OCI-M1 (cell line): ENCODE data around the gene MACROD2.

Source experiments
- DNase-seq: peaks from one replicate; lab custom pipeline; 2025; lab: John Stamatoyannopoulos, UW

Gene MACROD2

DNA sequence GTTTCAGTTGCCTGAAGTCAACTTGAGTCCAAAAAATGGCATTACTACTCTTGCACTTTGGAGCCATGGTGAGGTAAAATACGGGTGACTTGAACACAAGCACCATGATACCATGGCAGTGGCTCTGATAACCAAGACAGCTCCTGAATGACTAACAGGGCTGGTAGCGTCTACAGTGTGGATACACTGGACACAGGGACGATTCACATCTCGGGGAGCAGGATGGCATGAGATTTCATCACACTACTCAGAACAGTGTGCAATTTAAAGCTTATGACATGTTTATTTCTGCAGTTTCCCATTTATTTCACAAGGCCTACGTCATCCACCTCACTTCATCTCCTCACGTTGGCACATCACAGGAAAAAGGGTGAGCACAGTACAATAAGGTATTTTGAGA lies 1627.1 kb downstream of the MACROD2 start:
- DNase-seq, result no peak

DNA sequence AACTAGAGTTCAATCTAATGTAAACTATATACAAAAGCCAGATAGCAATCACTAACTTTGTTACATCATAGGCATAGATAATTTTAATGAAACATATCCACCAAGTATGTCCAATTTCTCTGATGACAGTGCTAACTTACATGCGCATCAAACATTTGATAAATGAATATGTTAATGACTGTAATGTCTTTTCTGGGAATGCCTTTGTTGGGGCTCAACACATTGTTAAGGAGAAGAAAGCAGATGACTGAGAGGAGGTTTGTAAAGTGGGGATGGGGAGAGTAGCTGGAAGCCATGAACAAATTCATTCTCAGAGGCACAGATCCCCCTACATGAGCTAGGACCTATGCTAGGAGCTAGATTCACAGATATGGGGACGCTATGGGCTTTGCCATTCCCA lies 1627.9 kb downstream of the MACROD2 start:
- no peak for DNase-seq

DNA sequence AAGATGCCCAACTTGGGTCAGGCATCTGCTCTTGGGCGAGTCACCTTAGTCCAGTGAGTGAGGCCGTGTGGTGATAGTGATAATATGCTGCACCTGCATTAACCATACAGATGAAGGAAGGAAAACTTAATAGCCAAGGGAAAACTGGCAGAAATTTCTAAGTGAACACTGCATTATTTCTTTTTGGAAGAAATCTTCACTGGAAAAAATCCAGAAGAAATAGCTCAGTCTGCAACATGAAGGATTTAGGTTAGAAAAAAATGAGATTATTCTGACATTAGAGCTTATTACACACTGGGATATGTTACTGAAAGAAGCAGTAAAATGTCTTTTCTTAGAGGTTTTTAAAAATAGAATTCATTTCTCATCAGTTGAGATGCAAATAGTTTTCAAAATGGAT lies 1630.7 kb downstream of the MACROD2 start:
- no peak for DNase-seq

DNA sequence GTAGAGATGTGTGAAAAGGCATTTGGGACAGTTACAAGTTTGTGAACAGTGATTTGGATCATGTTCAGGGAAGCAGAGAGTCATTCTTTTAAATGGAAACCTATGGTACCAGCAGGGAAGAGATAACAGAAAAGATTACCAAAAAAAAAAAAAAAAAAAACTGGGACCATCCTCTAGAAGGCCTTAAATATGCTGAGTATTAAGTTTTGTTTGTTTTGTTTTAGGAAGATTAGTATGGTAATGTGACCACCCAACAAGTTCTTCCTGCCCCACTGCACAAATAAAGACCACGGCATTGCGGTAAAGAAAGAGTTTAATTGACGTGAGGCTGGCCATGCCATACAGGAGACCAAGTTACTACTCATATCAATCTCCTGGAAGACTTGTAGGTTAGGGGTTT lies 1631.8 kb downstream of the MACROD2 start:
- DNase-seq, result no peak

DNA sequence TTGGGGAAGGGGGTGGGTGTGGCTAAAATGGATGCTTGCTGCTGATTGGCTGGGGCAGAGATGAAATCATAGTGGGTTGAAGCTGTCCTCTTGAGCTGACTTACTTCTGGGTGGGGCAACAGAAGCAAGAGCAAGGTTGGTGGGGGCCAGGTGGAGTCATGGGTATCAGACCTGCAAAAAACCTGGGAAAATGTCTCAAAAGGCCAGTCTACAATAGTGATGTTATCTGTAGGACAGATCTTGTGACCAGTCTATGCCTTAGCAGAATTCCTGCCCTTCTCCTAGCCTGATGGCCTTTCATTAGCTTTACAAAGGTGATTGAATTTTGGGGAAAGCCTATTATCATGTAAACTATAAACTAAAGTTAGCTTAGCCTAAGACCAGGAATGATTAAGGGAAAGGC lies 1632.2 kb downstream of the MACROD2 start:
- DNase-seq, result no peak

DNA sequence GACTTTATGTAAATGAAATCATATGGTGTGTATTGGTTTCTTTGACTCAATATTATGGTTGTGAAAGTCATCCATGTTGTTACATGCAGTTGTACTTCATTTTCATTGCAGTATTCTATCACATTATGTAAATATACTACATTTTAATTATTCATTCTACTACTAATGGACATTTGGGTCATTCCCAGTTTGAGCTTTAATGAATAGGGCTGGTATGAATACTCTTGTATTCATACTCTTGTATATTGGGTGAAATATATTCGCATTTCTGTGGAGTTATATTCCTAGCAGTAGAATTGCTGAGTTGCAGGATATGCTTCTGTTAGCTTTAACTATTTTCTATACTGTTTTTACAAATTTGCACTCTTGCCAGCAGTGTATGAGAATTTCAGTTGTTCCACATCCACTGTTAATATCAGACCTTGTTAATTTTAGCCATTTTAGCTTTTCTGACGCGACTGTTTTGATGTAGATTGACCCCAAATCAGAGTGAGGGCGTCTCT lies 1633.6 kb downstream of the MACROD2 start:
- no peak for DNase-seq

DNA sequence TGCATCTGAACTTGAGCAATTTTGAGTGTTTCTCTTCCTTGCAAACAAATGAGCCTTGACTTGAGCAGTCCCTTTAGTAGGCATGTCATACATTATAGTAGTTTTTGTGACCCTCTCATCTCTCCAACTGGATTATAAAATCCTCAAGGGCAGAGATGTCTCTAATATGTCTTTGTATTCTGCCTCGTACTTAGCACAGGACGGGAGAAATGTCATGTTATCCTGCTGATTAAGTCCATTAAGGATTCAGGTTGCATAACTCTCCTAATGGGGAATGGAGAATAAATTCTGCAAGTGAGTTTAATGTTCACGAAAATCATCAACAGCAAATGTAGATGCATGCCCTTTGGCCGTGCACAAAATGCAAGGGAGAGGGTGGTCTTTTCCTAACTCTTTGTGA lies 1635.0 kb downstream of the MACROD2 start:
- DNase-seq, result no peak

DNA sequence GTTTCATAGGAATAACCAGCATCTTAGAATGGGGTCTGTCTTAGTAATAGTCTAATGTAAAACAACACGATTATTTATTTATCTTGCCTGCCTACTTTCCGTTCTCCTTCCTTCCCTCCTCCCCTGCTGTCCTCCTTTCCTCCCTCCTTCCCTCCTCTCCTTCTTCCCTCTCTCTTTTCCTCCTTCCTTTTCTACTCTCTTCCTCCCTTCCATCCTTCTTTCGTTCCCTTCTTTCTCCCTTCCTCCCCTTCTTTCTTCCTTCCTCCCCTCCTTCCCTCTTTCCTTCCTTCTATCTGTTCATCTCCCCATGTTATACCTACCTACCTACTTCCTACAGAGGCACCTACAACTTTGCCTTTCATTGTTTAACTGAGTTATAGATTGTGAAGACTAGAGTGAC lies 1637.4 kb downstream of the MACROD2 start:
- no peak for DNase-seq

DNA sequence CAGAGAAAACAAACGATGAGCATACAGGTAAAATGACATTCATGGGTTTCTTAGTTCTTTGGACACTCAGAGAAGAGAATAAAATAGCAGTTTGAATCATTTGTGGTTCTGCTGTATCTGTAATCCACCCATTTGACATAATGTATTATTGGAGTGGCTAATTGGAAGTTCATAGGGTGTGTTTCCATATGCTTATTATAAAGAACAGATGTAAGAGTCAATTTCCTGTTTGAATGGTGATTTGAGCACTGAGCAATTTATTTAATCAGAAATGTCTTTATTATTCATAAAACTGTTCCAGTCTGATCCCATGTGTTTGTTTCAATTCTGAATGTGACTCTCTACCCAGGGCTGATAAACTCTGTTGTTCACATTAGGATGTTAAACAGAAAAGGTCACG lies 1638.8 kb downstream of the MACROD2 start:
- DNase-seq, result no peak

DNA sequence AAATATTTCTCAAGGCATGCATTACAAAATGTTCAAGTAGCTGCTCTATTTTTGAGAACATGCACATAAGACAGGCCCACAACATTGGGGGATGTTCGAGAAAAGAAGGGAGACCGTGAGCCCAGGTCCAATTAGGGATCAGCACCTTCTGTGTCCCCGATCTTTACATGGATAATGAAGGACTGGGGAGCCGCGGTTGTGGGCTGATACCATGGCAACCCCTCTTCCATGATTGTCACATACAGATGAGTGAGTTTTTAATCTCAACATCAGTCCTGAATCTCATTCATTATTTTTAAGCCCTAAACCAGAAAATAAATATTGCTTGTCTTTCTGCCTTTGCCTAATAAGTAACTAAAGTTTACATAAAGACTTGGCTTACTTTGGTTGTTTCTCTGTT lies 1642.2 kb downstream of the MACROD2 start:
- no peak for DNase-seq

DNA sequence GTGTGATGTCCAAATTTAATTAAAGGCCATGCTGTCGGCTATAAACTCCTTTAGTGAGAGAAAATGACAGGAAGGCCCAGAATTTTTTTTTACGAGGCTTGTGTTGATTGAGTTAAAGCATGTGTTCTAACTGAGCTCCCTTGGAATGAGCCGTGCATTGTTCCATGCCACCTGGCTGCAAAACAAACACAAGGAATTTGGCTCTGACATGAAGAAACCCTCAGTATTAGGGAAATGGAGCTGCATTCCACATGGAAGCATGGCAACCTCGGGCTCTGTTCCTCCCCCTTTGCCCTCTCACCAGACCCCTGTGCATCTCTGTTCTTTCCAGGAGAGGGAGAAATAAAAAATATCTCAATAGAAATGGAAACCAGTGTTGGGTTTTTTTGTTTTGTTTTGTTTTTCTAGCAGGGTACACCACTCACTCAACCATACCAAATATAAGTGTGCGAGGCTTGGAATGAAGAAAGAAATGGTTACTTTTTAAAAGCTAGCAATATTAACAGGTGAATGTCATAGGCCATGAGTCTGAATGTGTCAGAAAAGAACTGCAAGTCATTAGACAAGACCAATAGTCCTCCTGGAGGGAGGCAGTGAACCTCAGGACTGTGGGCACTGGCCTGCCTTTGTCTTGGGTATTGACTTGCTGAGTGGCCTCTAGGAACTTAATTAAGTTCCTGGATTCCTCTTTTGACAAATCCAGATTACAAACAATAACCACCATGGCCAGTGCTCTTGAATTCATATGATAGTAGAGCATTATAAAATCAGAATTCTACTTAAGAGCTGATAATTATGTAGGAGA lies 1642.8 kb downstream of the MACROD2 start:
- no peak for DNase-seq

DNA sequence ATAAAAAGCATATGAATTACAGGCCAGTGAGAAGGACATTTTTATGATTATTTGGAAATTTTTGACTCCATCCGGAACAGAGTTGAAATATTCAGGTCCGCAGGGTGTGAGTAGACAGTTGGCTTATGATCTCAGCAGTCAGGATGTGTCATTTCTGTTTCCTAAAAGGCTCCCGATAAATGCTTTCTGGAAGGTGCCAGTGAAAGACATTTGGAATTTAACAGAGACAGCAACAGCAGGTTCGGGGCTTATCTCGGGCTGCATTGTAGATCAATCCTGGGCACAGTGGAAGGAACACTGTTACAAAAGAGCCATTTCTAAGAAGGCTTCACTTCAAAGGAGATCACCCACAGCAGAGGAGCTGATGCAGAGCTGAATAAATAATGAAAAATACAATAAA lies 1643.5 kb downstream of the MACROD2 start:
- DNase-seq, result no peak

DNA sequence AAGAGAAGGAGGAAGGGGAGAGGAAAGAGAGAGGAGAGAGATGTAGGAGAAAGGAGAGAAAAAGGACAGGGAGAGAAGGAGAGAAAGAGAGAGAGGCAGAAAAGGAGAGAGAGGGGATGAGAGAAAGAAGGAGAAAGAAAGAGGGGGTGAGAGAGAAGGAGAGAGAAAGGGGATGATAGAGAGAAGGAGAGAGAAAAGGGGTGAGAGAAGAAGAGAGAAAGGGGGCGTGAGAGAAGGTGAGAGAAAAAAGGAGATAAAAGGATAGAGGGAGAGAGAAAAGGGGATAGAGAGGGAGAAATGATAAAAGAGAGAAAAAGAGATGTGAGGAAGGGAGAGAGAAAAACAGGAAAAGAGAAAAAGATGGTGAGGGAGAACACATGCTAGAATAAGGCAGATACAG lies 1644.5 kb downstream of the MACROD2 start:
- no peak for DNase-seq

DNA sequence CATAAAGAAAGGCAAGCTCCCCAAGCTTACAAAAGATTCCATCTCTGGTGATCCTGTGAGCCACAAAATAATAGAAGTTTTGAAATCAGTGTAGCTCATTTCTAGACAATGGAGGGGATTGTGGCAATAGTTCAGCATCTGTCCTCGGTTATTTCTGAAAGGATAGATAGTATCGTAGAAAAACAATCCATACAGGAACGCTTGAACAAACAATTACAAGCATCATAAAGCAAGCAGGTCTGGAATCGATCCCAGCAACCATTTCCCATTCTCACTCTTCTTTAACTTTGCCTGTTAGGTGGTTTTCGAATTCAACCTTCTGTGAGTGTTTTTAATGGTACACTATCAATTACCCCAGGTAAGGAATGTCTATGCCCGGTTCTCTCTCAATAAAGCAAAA lies 1646.8 kb downstream of the MACROD2 start:
- DNase-seq, result no peak

DNA sequence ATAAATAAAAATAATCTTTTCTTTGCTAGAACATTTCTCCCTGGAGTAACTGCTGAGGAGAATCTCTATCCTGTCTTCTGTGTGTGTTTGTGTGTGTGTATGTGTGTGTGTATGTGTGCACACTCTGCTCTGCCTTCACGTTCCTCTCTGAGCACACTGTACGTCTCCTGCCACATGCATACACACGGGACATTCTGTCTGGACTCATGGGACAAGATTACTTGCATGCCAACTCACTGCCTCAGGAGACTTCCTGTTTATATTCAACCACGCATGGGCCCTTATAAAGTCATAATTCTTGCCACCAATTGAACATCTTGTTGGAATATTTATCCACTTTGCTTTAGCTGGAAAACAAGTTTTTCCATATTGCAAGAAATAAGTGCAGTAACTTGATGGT lies 1647.4 kb downstream of the MACROD2 start:
- DNase-seq, result no peak

DNA sequence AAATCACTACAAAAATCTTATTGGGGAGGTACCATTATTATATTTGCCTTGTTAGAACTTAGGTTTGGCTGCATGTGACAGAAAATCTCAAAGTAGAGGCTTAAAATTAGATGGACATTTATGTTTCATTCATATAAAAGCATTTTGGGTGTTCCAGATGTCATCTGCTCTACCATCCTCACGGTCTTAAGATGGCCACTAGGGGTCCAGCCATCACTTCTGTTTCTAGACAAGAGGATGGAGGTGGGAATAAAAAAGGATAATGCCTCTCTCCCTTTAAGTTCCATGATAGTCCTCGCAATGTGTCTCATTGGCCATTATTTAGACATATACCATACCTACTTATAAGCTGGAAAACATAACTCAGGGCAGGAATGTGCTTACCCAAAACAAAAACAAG lies 1648.4 kb downstream of the MACROD2 start:
- peak; percentile 5 for DNase-seq

DNA sequence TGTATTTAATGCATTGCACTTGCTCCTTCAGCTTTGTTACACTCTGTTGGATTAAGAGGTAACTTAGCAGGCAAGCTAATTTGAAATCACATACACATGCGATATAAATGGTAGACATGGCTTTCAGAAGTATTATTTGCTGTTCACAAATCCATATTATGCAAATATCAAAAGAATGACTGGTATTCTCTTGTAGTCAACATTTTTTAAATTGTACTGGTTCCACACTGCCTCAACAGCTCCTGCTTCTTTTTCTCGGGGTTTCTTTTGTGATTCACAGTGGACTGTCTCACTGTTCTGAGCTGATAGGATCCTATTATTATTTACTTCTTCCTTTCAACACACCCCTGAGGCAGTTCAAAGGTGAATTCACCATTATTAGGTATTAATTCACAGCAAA lies 1650.5 kb downstream of the MACROD2 start:
- no peak for DNase-seq

DNA sequence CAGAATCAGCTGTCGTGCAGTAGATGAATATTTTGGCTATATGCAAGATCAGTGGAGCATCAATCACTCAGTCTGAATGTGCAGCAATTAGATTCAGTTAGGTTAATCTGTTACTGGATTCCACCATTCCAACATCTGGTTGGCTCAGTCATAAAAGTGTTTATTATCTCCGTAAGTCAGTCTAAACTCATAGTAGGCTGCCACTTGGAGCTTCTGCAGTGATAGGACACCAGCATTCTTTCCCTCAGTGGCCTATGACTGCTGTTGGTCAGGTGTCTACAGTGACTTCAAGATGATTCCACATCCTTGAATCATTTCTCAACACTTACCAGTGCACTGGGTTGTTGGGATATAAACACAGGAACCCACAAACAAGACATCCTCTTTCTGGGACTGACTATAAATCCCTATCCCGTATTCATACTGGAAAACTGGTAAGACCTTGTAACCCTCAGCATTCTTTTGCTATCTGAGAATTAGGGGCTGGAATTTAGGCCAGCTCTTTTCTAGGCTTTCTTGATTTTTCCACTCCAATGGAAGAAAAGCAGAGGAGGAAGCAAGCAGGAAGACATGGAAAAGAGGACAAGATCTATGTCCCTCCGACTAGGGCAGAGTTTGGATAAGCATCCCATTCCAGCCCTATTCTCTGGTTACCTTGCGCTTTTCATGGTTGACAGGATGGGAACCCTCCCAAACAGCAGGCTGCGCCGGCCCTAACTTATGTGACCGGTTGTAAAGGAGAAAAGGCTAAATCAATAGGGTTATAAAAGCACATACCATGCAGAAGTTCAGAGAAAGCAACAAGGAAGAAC lies 1658.3 kb downstream of the MACROD2 start:
- DNase-seq, result no peak

DNA sequence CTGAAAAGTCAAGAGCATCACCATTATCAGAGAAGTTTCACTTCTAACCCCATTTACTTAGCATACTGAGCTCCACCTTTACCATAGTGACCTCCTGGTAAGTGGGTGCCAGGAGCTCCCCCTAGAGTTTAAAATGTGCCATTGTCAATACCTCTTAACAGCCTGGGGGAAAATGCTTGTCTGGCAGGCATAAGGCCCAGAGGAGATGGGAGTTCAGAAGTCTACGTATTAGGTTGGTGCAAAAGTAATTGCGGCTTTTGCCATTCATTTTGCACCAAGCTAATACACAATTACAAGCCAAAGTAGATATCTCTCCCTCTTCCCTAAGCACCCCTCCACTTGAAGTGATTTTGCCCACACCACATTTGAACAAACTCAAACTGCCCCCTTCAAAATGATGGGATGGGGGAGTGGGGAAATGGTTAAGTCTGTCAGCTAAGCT lies 1658.9 kb downstream of the MACROD2 start:
- DNase-seq, result peak; percentile 87

DNA sequence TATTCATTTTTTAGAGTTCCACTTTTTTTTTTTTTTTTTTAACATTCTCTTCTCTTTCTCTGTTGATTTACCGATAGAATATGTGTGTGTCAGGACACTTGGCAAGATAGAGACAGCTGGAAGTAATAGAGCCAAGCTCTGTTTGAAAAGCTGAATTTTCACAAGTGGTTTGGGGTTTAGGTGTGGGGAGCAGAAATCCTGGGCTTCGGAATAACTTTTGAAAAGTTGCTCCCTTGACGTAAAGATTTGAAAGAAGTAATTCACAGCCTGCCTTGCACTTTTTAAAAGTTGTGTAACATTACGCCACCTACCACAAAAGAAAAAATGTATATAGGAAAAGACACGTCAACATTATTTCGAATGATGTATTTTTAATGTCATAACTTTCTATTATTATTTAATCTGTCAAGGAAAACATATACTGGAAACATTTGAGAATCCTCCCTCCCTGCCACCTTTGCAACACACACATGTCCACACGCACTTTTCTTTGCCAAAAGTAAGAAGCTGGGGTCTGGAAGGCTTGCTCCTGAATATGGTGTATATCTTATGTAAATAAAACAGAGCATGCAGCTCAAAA lies 1660.1 kb downstream of the MACROD2 start:
- no peak for DNase-seq

DNA sequence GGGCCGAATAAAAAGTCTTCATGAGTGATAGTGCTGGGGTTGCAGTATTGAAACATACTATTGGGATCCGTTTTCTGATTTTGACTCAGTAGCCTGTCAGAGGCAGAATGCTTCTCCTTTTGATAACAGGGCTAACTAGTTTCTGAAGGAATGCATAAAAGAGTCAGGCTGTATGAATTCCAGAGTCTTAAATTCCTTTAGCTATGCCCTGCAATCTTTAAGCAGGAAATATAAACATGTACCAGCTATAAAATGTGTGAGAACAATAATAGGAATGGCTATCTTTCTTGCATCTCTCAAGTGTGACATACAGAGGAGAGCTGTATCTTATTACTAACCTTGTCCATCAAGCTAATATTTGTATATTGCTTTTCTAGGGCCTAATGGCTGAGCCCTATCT lies 1660.8 kb downstream of the MACROD2 start:
- DNase-seq, result no peak

DNA sequence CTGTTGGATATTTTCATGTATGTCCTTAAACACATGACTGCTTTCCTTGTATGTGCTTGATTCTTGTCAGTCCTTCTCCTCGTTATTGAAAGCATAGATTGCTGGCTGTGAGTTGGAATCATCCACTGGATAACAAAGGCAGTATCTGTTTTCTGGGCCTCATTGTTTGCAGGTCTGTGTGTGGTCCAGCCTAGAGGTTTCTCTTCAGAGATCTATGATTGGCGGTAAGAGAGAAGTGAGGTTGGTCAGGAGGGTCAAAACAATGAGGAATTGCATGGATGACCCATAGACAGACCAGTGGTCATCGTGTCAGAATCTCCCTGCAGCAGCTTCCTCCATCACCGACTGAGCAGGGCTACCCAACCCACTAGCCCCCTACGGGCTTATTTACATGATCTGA lies 1663.0 kb downstream of the MACROD2 start:
- DNase-seq, result no peak

DNA sequence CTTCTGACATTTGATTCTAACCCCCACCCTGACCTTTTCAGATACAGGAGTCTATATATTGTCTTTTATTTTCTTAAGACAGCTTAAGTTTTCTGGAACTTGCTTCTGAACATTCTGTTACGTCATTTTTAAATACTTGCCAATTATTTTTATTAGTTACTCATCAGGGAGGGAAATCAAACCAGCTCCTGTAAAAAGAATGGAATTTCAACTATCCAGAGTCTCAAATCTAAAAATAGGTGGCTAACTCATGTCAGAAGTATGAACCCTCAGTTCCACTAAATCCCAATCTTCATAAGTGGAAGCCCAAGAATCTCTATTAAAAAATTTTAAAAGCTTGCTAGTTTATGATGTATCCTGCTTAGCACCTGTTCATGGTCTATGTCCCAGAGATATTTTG lies 1677.9 kb downstream of the MACROD2 start:
- DNase-seq, result no peak
